LNCAP (cell line): ENCODE data around the gene KDM4C.

ENCODE experiments used
- CTCF ChIP-seq: fragments of 450-650 bp; IDR thresholded peaks from 2 replicates; pipeline ENCODE4 v1.5.1; 2017; ENCODE audit warnings: mild to moderate bottlenecking

The KDM4C gene

GRCh38 chr9:6827439-6828145 is 69.8 kb downstream of the KDM4C start:
- peak; percentile 73 for TF ChIP-seq CTCF

DNA sequence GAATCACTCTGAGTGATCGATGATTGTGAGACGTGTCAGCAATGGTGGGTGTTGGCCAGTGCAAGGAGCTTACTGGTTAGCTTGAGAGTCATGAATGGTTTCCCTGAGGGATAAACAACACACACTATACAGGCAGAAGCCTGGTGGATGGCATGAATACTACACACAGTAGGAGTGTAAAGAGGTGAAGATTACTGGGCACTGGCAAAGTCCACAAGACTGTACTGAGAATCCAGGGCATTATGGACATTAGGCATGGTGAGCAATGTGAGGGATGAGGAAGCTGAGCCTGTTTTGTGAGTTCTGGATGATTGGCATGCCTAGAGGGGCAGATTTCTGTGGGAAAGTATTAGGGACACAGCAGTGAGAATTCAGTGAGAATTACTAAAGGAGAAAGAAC is 71.3 kb downstream of the KDM4C start:
- no peak for TF ChIP-seq CTCF

DNA sequence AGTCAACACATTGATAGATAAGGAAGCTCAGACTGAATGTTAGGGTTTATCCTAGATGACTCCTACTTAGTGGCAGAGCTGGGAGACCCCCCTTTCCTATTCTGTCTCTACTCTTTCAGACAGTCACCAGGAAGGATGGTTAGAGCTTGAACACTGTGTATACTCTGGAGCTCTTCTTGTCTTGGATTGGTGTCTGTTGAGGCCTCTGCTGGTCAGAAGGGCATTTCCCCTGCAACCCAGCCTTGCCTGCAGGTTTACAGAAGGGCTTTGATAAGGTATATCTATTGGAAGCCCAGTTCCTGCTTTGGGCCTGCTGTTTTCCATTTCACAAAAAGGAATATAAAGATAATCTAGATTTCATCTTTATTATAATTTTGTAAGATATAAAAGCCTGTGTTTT is 71.8 kb downstream of the KDM4C start:
- no peak for TF ChIP-seq CTCF

DNA sequence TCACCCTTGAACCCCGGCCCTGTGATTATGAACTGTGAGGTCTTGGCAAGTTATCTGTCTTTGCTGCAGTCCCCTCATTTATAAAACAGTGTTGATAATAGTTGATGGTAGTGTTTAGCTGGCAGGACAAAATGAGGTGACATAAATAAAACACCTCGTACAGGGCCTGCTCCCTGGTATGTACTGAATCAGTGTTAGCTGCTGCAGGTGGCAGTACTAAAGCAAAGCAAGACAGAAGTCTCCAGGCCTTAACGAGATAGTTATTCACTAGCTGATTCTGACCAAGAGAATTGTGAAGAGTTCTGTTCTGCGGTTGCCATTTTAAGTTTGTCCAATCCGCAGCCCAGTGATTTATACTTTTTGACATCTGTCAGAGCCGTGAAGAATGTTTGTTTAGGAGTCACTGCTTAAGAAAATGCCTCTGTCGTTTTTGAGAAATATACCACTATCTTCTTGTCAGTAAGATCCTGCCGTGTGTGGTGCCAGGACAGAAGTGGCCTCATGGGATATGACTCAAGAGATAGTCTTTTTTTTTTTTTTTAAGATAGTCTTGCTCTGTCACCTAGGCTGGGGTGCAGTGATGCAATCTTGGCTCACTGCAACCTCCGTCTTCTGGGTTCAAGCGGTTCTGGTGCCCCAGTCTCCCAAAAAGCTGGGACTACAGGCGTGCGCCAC is 75.9 kb downstream of the KDM4C start:
- no peak for TF ChIP-seq CTCF

DNA sequence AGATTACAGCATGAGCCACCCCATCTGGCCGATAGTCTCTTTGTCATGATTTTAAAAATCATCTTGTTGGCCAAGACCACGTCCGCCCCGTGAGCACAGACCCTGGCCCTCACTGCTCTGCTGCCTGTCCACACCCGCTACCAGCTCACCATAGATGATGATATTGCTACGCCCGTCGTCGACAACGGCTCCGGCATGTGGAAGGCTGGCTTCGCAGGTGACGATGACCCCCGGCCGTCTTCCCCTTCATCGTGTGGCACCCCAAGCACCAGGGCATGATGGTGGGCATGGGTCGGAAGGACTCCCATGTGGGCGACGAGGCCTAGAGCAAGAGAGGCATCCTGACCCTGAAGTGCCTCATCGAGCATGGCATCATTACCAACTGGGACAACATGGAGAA is 76.5 kb downstream of the KDM4C start:
- no peak for TF ChIP-seq CTCF

- TF ChIP-seq CTCF = no peak
Observed at GRCh38 chr9:6838158-6838557, 80.4 kb downstream of the KDM4C start.

DNA sequence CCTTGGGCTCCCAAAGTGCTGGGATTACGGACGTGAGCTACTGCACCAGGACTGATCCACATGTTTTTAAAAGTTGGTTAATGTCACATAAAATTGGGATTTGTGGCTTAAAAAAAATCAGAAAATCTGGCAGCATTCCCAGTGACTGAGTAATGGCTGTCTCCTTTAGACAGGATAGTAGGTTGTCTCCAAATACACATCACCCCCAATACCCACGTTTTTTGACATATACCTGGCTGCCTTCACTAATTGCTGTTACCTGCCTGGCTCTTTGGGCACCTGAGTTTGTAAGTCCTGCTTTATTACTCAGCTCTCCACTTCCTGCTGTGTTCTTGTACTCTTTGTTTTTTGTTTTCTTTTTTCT is 84.8 kb downstream of the KDM4C start:
- no peak for TF ChIP-seq CTCF

GRCh38 chr9:6843742-6844141 is 86.0 kb downstream of the KDM4C start:
- TF ChIP-seq CTCF = no peak
